HG03342 (cell line): ENCODE results near the gene PI4KB.
"Not testable (repeated sequence)": the region's sequence is repeated elsewhere in the genome, so short reads cannot be mapped to it uniquely, and the experiment has no call there.

Experiments used
- ATAC-seq: cut with Tn5 transposase; IDR thresholded peaks from one replicate; pipeline ENCODE4 v1.9.1; 2021; ENCODE audit warnings: mild to moderate bottlenecking, moderate library complexity; ENCODE audit not compliant: unreplicated experiment

Gene PI4KB

DNA sequence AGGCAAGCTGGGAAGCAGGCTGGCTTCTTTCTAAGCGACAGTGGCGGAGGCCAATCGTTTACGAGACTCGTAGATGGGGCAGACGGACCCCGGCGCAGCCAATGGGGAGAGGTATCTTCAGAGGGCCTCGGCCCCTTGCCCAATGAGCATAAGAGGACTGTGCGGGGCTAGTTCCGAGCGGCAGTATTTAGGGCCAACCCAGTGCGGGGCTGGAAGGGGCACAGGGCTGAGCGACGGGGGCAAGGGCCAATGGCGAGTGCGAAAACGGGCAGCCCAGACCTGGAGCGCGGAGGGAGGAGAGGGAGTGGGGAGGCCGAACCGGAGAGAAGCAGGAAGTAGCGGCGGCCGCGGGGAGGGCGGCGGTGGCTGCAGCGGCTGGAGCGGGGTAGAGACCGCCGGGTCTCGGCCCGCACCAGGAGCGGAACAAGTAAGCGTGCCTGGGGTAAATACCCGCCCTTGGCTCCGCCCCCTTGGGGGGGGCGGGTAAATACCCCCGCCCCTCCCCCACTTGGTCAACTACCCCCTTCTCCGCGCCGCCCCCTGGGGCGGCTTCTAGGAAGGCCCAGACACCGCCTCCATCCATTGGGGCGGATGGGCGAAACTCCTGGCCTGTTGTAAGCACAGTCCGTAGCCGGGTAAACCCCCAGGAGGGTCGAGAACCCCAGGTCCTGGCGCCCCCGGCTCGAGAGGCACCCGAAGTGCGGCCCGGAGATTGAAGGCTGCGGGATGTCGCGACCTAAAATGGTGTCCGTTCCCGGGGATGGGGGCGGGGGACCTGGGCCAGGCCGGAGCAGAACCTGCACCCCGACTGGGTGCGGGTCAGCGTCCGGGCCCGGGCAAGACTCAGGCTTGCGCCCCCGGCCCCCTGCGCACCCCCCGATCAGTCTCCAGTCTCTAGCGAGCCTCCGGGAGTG, 45.0 kb downstream of the PI4KB start, which contains the start of gene ZNF687:
Gene ZNF687 (plus strand): TSS at position 331 of the 914 bp plus-strand sequence. CDS start 3,993 bp downstream, outside the sequence.
- peak; percentile 81 for ATAC-seq

DNA sequence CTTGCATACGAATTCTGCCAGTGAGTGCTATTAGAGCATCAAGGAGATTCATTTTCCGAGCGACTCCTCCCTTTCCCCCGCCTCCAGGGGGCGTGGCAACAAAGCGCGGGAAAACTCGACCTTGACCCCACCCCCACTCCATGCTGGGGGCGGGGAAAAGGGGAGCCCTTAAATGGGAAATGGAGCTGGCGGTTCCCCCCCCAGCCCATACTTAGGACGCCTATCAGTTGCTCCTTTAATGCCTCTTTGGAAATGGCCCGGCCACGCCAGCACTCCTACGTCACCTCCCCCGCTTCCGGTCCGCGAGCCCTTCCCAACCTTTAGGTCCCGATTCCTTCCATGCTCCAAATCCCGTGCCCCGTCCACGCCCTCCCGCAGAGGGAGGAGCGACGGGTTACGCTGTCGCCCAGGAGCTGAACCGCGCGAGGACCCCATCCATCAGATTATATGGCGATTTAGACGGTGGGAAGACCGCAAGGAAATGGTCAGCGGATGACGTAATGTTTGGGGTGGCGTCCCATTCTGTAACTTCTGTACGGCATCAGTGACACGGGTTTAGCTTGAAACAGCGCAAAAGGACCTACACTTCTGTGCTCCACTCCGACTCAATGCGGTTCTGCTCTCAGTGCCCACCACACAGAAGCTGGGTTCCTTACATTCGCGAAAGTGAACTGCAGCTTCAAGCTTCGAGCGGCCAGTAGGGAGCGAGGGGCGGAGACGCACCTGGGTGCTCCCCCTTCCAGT, 45.8 kb downstream of the PI4KB start:
- ATAC-seq = peak; percentile 37

GRCh38 chr1:151277249-151277648, 50.0 kb downstream of the PI4KB start:
- no peak for ATAC-seq

GRCh38 chr1:151275341-151275740, 51.9 kb downstream of the PI4KB start:
- not testable (repeated sequence) for ATAC-seq

- no peak for ATAC-seq
These were observed 53.2 kb downstream of the PI4KB start for GRCh38 chr1:151273924-151274466.

DNA sequence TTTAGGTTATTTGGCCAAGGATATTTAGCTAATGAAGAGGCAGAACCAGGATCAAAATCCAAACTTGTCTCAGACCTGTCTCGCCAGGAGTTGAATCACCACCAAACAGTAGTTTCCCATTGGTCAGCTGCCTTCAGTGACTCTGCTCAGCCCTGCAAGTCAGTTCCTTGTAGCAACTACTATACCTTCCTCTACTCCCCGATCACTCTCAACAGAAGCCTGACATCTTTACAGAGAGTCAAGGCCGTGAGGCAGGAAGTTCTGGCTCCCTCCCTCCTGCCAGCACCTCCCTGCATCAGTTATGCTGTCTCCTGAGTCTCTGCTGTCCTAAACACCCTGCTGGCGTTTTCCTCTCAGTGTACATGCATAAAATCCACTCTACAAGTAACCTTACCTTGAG, 59.5 kb downstream of the PI4KB start:
- no peak for ATAC-seq

GRCh38 chr1:151266821-151267220, 60.4 kb downstream of the PI4KB start:
- ATAC-seq = no peak

- ATAC-seq = no peak
These were observed 60.9 kb downstream of the PI4KB start for GRCh38 chr1:151266315-151266714.

DNA sequence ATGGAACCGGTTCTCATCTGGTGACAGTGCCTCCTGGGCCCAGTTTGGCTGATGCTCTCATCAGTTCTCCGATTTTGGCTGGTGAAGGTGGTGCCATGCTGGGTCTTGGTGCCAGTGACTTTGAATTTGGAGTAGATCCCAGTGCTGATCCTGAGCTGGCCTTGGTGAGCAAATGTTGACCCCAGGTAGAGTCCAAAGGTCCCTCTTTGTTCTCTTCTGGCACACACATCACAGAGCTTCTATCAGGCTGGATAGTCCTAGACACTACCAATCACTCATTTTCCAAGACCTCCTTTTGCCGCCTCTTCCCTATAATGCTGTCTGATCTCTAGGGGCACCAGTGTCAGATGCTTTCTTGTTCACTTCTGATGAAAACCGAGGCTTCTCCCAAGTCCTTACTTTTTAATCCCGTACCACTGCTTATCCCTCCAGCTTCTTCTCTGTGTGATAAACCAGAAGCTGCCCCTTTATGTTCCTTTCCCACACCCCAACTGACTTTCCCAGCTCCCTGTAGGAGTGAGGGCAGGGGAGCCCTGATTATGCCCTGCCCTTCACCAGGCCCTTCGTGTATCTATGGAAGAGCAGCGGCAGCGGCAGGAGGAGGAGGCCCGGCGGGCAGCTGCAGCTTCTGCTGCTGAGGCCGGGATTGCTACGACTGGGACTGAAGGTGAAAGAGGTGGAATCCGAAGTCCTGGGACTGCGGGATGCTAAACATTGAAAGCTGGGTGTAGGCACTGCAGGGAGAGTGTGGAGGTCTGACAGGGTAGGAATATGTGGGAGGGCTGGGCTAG, 61.6 kb downstream of the PI4KB start:
- no peak for ATAC-seq

DNA sequence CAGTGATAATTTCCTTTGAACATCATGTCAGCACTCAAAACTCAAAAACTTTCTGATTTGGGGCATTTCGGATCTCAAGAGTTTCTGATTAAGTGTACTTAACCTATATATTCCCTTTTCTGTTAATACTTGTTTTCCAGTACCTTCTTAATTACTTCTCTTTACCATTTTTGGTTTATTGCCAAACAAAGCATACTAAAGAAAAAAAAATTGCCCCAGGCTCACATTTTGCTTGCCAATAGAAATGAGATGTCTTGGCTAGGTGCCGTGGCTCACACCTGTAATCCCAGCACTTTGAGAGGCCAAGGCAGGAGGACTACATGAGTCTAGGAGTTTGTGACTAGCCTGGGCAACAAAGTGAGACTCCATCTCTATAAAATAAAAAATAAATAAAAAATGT, 67.9 kb downstream of the PI4KB start:
- ATAC-seq = no peak

GRCh38 chr1:151255381-151255780, 71.8 kb downstream of the PI4KB start:
- ATAC-seq = no peak

DNA sequence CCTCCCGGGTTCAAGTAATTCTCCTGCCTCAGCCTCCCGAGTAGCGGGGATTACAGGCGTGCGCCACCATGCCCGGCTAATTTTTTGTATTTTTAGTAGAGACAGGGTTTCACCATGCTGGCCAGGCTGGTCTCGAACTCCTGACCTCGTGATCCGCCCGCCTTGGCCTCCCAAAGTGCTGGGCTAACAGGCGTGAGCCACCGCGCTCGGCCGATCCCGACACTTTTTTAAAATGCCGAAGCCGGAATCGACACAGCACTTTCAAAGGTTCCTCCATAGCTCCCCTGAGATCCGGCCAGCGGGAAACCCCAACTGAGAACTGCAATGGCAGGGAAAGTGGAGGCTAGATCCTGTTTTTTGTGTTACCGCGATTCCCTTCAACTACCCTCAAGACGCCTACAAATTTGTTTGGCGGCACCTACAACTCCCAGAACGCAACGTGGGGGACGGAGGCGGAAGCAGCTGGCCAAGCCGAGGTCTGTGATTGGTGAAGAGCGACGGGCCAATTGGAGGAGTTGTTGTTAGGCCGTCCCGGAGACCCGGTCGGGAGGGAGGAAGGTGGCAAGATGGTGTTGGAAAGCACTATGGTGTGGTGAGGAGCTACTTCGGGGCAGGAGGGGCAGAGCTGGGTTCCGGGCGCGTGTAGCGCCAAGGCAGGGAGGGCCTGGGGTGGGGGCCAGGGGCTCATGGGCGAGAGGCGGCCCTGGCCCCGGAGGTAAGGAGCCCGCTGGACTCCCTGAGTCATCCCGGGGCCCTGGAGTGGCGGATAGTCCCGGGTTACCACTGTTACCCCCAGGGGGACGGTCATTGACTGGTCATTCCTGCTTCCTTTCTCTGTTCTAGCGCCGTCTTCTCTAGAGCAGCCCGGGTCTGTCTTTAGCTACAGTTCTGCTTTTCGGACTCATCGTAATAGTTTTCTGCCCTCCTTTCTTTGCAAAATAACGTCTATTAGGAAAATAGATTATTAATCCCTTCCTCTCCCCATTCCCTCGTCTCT, 72.7 kb downstream of the PI4KB start, which contains the start of gene PSMD4:
Gene PSMD4 (plus strand): TSS at position 518 of the 997 bp plus-strand sequence. CDS start 49 bp downstream, at position 567.
- peak; percentile 88 for ATAC-seq

DNA sequence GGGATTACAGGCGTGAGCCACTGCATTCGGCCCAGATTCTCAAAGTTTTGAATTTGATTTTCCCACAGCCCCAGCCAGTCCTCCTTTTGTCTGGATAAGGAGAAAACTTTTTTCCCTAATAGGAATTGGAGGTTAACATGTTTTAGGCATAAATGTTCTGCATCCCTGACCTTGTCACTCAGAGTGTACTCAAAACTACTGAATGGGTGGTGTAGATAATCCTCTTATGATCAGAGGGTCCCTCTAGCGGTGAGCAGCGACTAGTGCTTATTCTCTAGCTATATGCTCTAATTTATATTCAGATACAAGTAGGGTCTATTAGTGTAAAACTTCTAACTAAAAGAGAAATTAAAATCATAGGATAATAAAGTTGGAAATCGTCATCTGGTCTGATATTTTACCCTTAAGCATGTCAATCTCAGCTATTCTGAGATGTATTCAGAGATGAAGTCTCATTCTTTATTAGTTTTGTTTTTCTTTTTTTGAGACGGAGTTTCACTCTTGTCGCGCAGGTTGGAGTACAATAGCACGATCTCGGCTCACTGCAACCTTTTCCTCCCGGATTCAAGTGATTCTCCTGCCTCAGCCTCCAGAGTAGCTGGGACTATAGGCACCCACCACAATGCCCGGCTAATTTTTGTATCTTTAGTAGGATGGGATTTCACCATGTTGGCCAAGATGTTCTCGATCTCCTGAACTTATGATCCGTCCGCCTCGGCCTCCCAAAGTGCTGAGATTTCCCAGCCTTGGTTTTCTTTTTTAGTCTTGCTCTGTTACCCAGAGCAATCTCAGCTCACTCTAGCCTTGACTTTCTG, 75.4 kb downstream of the PI4KB start:
- ATAC-seq = peak; percentile 48

DNA sequence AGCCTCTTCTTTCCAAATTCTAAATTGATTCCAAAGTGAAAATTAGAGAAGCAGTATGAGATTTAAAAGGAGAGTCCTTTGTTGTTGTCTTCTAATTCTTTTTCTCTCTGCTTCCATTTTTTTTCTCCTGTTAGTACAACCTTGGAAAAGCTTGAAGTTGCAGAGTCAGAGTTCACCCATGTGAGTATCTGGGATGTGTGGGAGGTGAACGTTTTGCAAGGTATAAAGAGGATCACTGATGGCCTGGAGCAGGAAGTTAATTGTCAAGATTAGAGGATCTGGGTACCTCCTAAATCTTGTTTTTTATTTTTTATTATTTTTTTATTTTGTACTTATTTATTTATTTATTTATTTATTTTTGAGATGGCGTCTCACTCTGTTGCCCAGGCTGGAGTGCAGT, 80.4 kb downstream of the PI4KB start:
- ATAC-seq = no peak

DNA sequence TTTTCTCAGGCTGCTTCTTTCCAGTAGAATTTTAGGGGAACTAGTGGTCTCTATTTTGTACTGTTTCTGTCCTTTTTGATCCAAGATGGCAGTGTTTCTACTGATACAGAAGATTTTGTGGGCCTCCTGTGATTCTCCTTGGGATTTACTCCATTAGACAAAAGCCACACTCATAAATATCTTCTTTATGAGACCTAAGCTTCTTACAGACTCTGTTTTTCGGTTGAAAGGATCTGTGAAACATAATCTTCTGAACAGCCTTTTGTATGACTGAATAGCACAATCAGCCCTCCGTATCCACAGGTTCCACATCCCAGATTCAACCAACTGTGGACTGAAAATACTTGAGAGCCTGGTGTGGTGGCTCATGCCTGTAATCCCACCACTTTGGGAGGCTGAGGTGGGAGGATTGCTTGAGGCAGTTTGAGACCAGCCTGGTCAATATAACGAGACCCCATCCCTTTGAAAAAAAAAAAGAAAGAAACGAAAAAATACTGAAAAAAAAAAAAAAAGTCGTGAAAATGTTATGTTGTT, 83.5 kb downstream of the PI4KB start:
- ATAC-seq = no peak

GRCh38 chr1:151242442-151242841, 84.8 kb downstream of the PI4KB start:
- no peak for ATAC-seq
